ENCODE measurements around the gene GRAP2. TPM values are rescaled to one million over a fixed set of nuclear protein-coding genes. Genes with fewer than 3 reads are reported as not detected.

The GRAP2 gene
- total and polyA plus RNA-seq, 9 of the 15 experiments (the other 6 are each of a cell fraction or from before 2014, with no cell fraction given) = 4.8 to 88.7 (median 60.4) TPM

GRCh38 chr22:40009951-40010671 lies 109.2 kb downstream of the GRAP2 start:
- DNase-seq (ENCODE audit: extremely low read depth in 1 of 4, low spot score in 3 of 4) = no peak
- peak overlapping the region in 1 of 2 experiments; percentile 55; a peak in 1 of 4 replicates for H3K9ac ChIP-seq (ENCODE audit: insufficient read depth in 1 of 2, low read depth in 2 of 2, low read length in 2 of 2)
- H3K27ac ChIP-seq (ENCODE audit: extremely low read depth, low read depth, low read length) = no peak overlapping the region
- H3K4me3 ChIP-seq = no peak overlapping the region
- H3K27me3 ChIP-seq (ENCODE audit: control insufficient read depth in 2 of 2, insufficient read depth in 2 of 2, low read length in 2 of 2) = peaks cover 0 to 8% of the 10 kb centered on the region in 2 experiments; a peak in 1 of 5 replicates
- in situ Hi-C loops (cut with MboI) = no loop called here
- no peaks in the 10 kb centered on the region for H3K9me1 ChIP-seq (ENCODE audit: control insufficient read depth, insufficient read depth, low read length)
- no TSS peak for BruUV-seq (replicated peaks)
- CTCF ChIA-PET (ENCODE audit: low intra/inter-chr PET ratio) = no interaction called here
- POLR2A ChIA-PET = interaction anchor here (0.6 to 1.3 kb wide), 6 partner anchors 11 to 60 kb away, joined by 3 to 4 read pairs (median 3); no protein-coding TSS in a partner anchor
- H4K20me1 ChIP-seq (replicated peaks; ENCODE audit: control insufficient read depth, insufficient read depth, low read length) = no peaks in the 10 kb centered on the region
- H3K36me3 ChIP-seq (ENCODE audit: control insufficient read depth, insufficient read depth, low read length) = no peaks in the 10 kb centered on the region
- intact Hi-C loops (cut with micrococcal nuclease) = no loop called here
- no peak for ATAC-seq
- H3K79me2 ChIP-seq (ENCODE audit: control insufficient read depth, insufficient read depth, low read length) = no peaks in the 10 kb centered on the region
- no peak overlapping the region for H2AFZ ChIP-seq (ENCODE audit: low read depth, low read length)
- peaks cover 13 to 23% of the 10 kb centered on the region in 2 experiments for H3K4me1 ChIP-seq (replicated peaks in 1 of 2; ENCODE audit: control insufficient read depth in 2 of 2, insufficient read depth in 2 of 2, low read length in 2 of 2)
- H3K4me2 ChIP-seq (ENCODE audit: insufficient read depth, low read length) = no peak overlapping the region
- WGBS (ENCODE audit: insufficient coverage, low coverage, missing lambda C conversion rate) = 64% methylated on average over 15 of the region's 24 CpGs
- FAIRE-seq = no peak
- H3K9me3 ChIP-seq (replicated peaks; ENCODE audit: control insufficient read depth, insufficient read depth, low read depth, low read length) = no peaks in the 10 kb centered on the region
- no peak for TF ChIP-seq TCFL5 (CRISPR knock-in tag; conservative IDR thresholded peaks at IDR 0.05)
- TF ChIP-seq ZBTB34 (CRISPR knock-in tag; IDR thresholded peaks at IDR 0.05) = no peak
- TF ChIP-seq ZNF717 (CRISPR knock-in tag; IDR thresholded peaks at IDR 0.05) = no peak
- no peak for TF ChIP-seq NEUROD1 (IDR thresholded peaks at IDR 0.05; ENCODE audit: borderline replicate concordance, low read depth, low read length, partially characterized antibody)
- no peak for TF ChIP-seq ZZZ3 (IDR thresholded peaks at IDR 0.05)
- TF ChIP-seq PRMT5 (CRISPR knock-in tag; IDR thresholded peaks at IDR 0.05) = no peak
- TF ChIP-seq RBFOX2 (IDR thresholded peaks at IDR 0.05; ENCODE audit: low read depth, low read length) = no peak
- no peak for TF ChIP-seq ZBTB26 (CRISPR knock-in tag; IDR thresholded peaks at IDR 0.05)
- TF ChIP-seq ARID1B (IDR thresholded peaks at IDR 0.05) = no peak
- TF ChIP-seq ZMIZ1 (IDR thresholded peaks at IDR 0.05; ENCODE audit: low read depth in 2 of 2, low read length in 2 of 2) = no peak
- TF ChIP-seq TAF9B (IDR thresholded peaks at IDR 0.05; ENCODE audit: partially characterized antibody) = no peak
- TF ChIP-seq EP300 (IDR thresholded peaks at IDR 0.05; ENCODE audit: low read length) = no peak
- no peak for TF ChIP-seq ZBTB49 (CRISPR knock-in tag; IDR thresholded peaks at IDR 0.05; ENCODE audit: borderline replicate concordance)

Measured in K562 (cell line).